Breast epithelium (tissue), 3 donors: ENCODE measurements around the gene CALY.

ENCODE experiments used
- CTCF ChIP-seq, 3 donors: fragments of 450-650 bp; IDR thresholded peaks; one replicate each; pipeline ENCODE4 v1.5.1; 2016 to 2017; ENCODE audit warnings: antibody characterized with exemption in 3 of 3, mild to moderate bottlenecking in 3 of 3, moderate library complexity in 3 of 3
- POLR2A ChIP-seq: fragments of 450-650 bp; IDR thresholded peaks from one replicate; pipeline ENCODE4 v1.6.1; 2016; ENCODE audit warnings: antibody characterized with exemption, mild to moderate bottlenecking, moderate library complexity

- TF ChIP-seq CTCF (IDR thresholded peaks at IDR 0.05) (no peak), POLR2A (no peak)
These were observed 42.6 kb upstream of the CALY start, which contains the start of gene PAOX for GRCh38 chr10:133379152-133379800.
